ENCODE results near the gene NCAPD3.

DNA sequence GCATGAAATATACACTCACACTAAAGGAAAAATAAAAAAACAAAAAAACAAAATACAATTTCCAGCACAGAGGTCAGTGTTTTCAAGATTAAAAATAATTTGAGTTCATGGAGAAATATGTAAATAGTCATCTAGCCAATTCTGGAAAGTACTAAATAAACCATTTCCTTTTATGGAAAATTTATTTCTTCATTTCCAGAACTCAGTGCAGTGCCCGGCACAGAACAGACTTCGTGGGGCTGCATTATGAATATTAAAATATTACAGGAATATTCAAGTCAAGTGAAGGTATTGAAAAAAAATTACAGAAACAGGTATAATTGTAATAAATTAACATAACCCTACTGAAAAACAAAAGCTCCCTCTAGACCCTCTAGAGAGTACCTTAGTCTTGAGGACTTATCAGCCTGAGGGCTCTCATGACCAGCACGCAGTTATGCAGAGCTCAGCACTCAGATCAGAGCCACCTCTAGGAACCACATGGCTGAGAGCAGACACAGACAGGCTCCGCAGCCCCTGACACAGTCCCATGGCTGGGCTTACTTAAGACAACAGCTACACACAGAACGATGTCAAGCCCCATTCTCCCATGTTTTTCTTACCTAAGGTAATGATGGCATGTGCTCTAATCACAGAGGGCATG, 45.6 kb downstream of the NCAPD3 start:
- TF ChIP-seq POLR2A (IDR thresholded peaks at IDR 0.05; ENCODE audit: low read depth, low read length) (no peak), POU2F2 (IDR thresholded peaks at IDR 0.05; ENCODE audit: low read depth, low read length) (no peak), SPI1 (IDR thresholded peaks at IDR 0.05; ENCODE audit: low read depth, low read length) (no peak)
